GM23338 (cell line): Measurements from ENCODE around the gene MICALL2.

ENCODE experiments used
- CTCF ChIP-seq, 2 experiments: fragments of 200-600 bp in 1 of 2; sonication (generic) in 1 of 2; conservative IDR thresholded peaks; 2 replicates each; pipeline versions ENCODE4 v1.5.1 to v1.6.1; 2016 to 2017; ENCODE audit warnings: antibody characterized with exemption in 2 of 2, low read depth in 2 of 2, mild to moderate bottlenecking in 2 of 2, moderate library complexity in 1 of 2
- EZH2 ChIP-seq: fragments of 200-600 bp; sonication (generic); IDR thresholded peaks from one replicate; pipeline ENCODE4 v1.8.0; 2017; ENCODE audit warnings: antibody characterized with exemption, mild to moderate bottlenecking, low read depth; ENCODE audit not compliant: unreplicated experiment
- EZH2phosphoT487 ChIP-seq: fragments of 200-600 bp; sonication (generic); IDR thresholded peaks from one replicate; pipeline ENCODE4 v1.8.1; 2018; ENCODE audit warnings: antibody characterized with exemption; ENCODE audit not compliant: unreplicated experiment
- REST ChIP-seq: IDR thresholded peaks from one replicate; pipeline ENCODE4 v1.6.1; 2018; ENCODE audit warnings: antibody characterized with exemption; ENCODE audit not compliant: unreplicated experiment
- ZNF331 ChIP-seq: fragments of 250-450 bp; sonication (Bioruptor Pico); IDR thresholded peaks from 2 replicates; pipeline ENCODE4 v1.5.0; 2020; ENCODE audit warnings: low read depth, mild to moderate bottlenecking, moderate library complexity

GRCh38 chr7:1501487-1502270, 42.4 kb upstream of the MICALL2 start:
- no peak for TF ChIP-seq EZH2
- TF ChIP-seq CTCF (conservative IDR thresholded peaks at IDR 0.05; ENCODE audit: low read depth in 2 of 2), result no peak
- no peak for TF ChIP-seq ZNF331 (CRISPR knock-in tag)
- no peak for TF ChIP-seq EZH2phosphoT487
- TF ChIP-seq REST, result no peak
